Esophagus squamous epithelium (tissue), 5 donors: Measurements from ENCODE around the gene FAM110D. TPM values are rescaled to one million over a fixed set of nuclear protein-coding genes. Genes with fewer than 3 reads are reported as not detected.

Source experiments
- DNase-seq: peaks from one replicate; lab custom pipeline; 2025; lab: John Stamatoyannopoulos, UW
- H3K27ac ChIP-seq, 4 donors: fragments of 200-600 bp; sonication (generic); one replicate each; pipeline ENCODE4 v1.5.1; 2016 to 2019; ENCODE audit warnings: mild to moderate bottlenecking in 1 of 4
- H3K27me3 ChIP-seq, 4 donors: fragments of 200-600 bp; sonication (generic); 1 replicate in 3 of 4; 2 replicates in 1 of 4; pipeline versions ENCODE4 v1.5.1 to v1.6.0; 2017 to 2021; ENCODE audit warnings: antibody characterized with exemption in 1 of 4
- H3K36me3 ChIP-seq, 3 donors: fragments of 200-600 bp; sonication (generic); one replicate each; pipeline ENCODE4 v1.5.1; 2016 to 2019
- H3K4me1 ChIP-seq, 3 donors: fragments of 200-600 bp; sonication (generic); one replicate each; pipeline ENCODE4 v1.5.1; 2017 to 2019
- H3K4me3 ChIP-seq, 4 donors: fragments of 200-600 bp; sonication (generic); 1 replicate in 3 of 4; 2 replicates in 1 of 4; pipeline ENCODE4 v1.5.1; 2016 to 2019; ENCODE audit warnings: mild to moderate bottlenecking in 2 of 4, moderate library complexity in 1 of 4
- H3K9me3 ChIP-seq, 3 donors: fragments of 200-600 bp; sonication (generic); one replicate each; pipeline ENCODE4 v1.5.1; 2016 to 2019
- CTCF ChIP-seq, 6 experiments: fragments of 450-650 bp in 4 of 6; fragments of 200-600 bp in 2 of 6; sonication (generic) in 2 of 6; IDR thresholded peaks; one replicate each; pipeline ENCODE4 v1.5.1; 2016 to 2019; ENCODE audit warnings: antibody characterized with exemption in 6 of 6, mild to moderate bottlenecking in 4 of 6, moderate library complexity in 4 of 6
- POLR2A ChIP-seq, 4 donors: fragments of 450-650 bp; IDR thresholded peaks; one replicate each; pipeline ENCODE4 v1.6.1; 2017; ENCODE audit warnings: antibody characterized with exemption in 4 of 4, mild to moderate bottlenecking in 4 of 4, moderate library complexity in 3 of 4
- WGBS, 2 donors: methylation state at CpG; one replicate each; pipeline ENCODE4 v1.1.5; 2018; 5-methylcytosine and 5-hydroxymethylcytosine counted together
- intact Hi-C: fragments of 100-400 bp; cut with DNase I; formaldehyde crosslinking; loops from one replicate; pipeline ENCODE4 v1.15.0; 2022
- total RNA-seq, 4 donors: library from RNA; depleted of rRNA; stranded (reverse); fragments of >200 nt; gene quantifications; one replicate each; pipeline ENCODE4 v1.1.0, GENCODE V29; 2016
- donor health status: DM: yes; HTN: yes; CAD: no.

FAM110D gene
- total RNA-seq, 4 donors from 2014 or later, result 0.23 to 5.1 (median 2.0) TPM

- no peak overlapping the region for H3K27ac ChIP-seq
- no peak for DNase-seq
- WGBS, 2 donors, result 56 to 84% methylated on average over 3 to 4 of the region's 6 CpGs
- TF ChIP-seq CTCF (IDR thresholded peaks at IDR 0.05), result no peak
- no peak for TF ChIP-seq POLR2A (IDR thresholded peaks at IDR 0.05)
- H3K4me1 ChIP-seq, result no peaks in the 10 kb centered on the region
- peaks cover 0 to 56% (median 0%) of the 10 kb centered on the region in 3 donors for H3K36me3 ChIP-seq
- intact Hi-C loops, result no loop called here
- H3K27me3 ChIP-seq, result no peaks in the 10 kb centered on the region
- no peak overlapping the region for H3K4me3 ChIP-seq
- H3K9me3 ChIP-seq, result no peaks in the 10 kb centered on the region
Observed at GRCh38 chr1:26189331-26189730, 30.5 kb downstream of the FAM110D start.

- Histone ChIP-seq H3K27ac (no peak overlapping the region), H3K4me1 (no peaks in the 10 kb centered on the region), H3K4me3 (no peak overlapping the region), H3K27me3 (no peaks in the 10 kb centered on the region), H3K9me3 (no peaks in the 10 kb centered on the region), H3K36me3 (peaks cover 0 to 51% (median 0%) of the 10 kb centered on the region in 3 donors)
- DNase-seq, result no peak
- intact Hi-C loops, result no loop called here
- WGBS, 2 donors, result 56 to 82% methylated on average over 1 to 4 of the region's 7 CpGs
- no peak for TF ChIP-seq CTCF (IDR thresholded peaks at IDR 0.05)
- TF ChIP-seq POLR2A (IDR thresholded peaks at IDR 0.05), result no peak
Observed at GRCh38 chr1:26189751-26190275, 30.9 kb downstream of the FAM110D start.

- H3K4me3 ChIP-seq, result no peak within 1 kb of the TSS
- peaks cover 0 to 45% (median 0%) of the 10 kb centered on the region in 3 donors for H3K36me3 ChIP-seq
- H3K4me1 ChIP-seq, result no peaks in the 10 kb centered on the region
- 42 to 54% methylated on average over 10 to 13 of the region's 16 CpGs for WGBS, 2 donors
- no peaks in the 10 kb centered on the region for H3K27me3 ChIP-seq
- TF ChIP-seq POLR2A (IDR thresholded peaks at IDR 0.05), result no peak
- TF ChIP-seq CTCF (IDR thresholded peaks at IDR 0.05), result no peak
- no peak for DNase-seq
- intact Hi-C loops, result no loop called here
- no peak within 1 kb of the TSS for H3K27ac ChIP-seq
- H3K9me3 ChIP-seq, result no peaks in the 10 kb centered on the region
Observed at GRCh38 chr1:26190373-26190987, 31.6 kb downstream of the FAM110D start, which contains the start of gene CATSPER4. TSS of gene CATSPER4 (plus strand) at chr1:26190602. CDS start at chr1:26190628, 26 bp downstream.

GRCh38 chr1:26191739-26192138 is 32.9 kb downstream of the FAM110D start:
- no peaks in the 10 kb centered on the region for H3K4me1 ChIP-seq
- WGBS, 2 donors, result 51 to 71% methylated on average over 3 of the region's 3 CpGs
- intact Hi-C loops, result no loop called here
- no peaks in the 10 kb centered on the region for H3K27me3 ChIP-seq
- peaks cover 0 to 33% (median 0%) of the 10 kb centered on the region in 3 donors for H3K36me3 ChIP-seq
- no peaks in the 10 kb centered on the region for H3K9me3 ChIP-seq
- no peak overlapping the region for H3K27ac ChIP-seq
- no peak for DNase-seq
- TF ChIP-seq CTCF (IDR thresholded peaks at IDR 0.05) (no peak), POLR2A (IDR thresholded peaks at IDR 0.05) (no peak)
- H3K4me3 ChIP-seq, result no peak overlapping the region

GRCh38 chr1:26195805-26196204 is 36.9 kb downstream of the FAM110D start:
- Histone ChIP-seq H3K4me3 (no peak overlapping the region), H3K4me1 (peaks cover 0 to 1% (median 0%) of the 10 kb centered on the region in 3 donors), H3K27me3 (peaks cover 0 to 21% (median 0%) of the 10 kb centered on the region in 4 donors), H3K9me3 (no peaks in the 10 kb centered on the region), H3K36me3 (no peaks in the 10 kb centered on the region), H3K27ac (no peak overlapping the region)
- WGBS, 2 donors, result 59 to 85% methylated on average over 3 of the region's 3 CpGs
- TF ChIP-seq POLR2A (IDR thresholded peaks at IDR 0.05) (no peak), CTCF (IDR thresholded peaks at IDR 0.05) (no peak)
- intact Hi-C loops, result no loop called here
- DNase-seq, result no peak
